Measurements from ENCODE around the gene TSPAN9.

GRCh38 chr12:3329361-3329760 is 252.2 kb downstream of the TSPAN9 start:
- no peak for TF ChIP-seq CTCF (IDR thresholded peaks at IDR 0.05; ENCODE audit: low read depth, low read length, poor library complexity, severe bottlenecking)
- no peak for TF ChIP-seq EZH2phosphoT487 (IDR thresholded peaks at IDR 0.05; ENCODE audit: borderline replicate concordance, low read length)

Data from DOHH2 (cell line).